Embryonic facial prominence (tissue), 1 donor: ENCODE results near the gene TBCD.
"Not testable (repeated sequence)": the region's sequence is repeated elsewhere in the genome, so short reads cannot be mapped to it uniquely, and the experiment has no call there.

Source experiments
- DNase-seq: peaks from one replicate; pipeline ENCODE4 v3.0.0-alpha.2; 2016; ENCODE audit errors: extremely low spot score

TBCD gene

DNA sequence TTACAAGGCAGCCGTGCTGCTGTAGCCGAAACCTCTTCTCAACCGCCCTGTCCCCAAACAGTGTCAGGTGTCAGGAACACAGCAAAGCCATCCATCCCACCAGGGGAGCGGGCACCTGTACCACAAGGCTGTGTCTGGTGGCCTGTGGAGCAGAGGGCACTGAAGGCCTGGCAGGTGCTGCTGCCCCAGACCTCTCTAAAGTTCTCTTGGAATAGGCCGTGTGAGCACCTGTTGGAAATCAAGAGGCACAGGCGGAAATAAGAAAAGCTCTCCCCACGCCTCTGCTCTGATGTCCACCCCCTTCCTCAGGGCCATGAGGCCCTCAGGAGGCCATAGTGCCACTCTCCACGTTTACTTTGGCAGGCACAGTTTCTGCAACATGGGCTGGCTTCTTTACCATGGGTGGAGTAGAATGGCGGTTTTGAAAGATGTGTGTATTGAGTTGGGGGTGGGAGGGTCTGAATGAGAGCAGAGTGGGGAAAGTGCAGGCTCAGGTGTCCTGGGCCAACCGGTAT lies 187.8 kb downstream of the TBCD start:
- no peak for DNase-seq

DNA sequence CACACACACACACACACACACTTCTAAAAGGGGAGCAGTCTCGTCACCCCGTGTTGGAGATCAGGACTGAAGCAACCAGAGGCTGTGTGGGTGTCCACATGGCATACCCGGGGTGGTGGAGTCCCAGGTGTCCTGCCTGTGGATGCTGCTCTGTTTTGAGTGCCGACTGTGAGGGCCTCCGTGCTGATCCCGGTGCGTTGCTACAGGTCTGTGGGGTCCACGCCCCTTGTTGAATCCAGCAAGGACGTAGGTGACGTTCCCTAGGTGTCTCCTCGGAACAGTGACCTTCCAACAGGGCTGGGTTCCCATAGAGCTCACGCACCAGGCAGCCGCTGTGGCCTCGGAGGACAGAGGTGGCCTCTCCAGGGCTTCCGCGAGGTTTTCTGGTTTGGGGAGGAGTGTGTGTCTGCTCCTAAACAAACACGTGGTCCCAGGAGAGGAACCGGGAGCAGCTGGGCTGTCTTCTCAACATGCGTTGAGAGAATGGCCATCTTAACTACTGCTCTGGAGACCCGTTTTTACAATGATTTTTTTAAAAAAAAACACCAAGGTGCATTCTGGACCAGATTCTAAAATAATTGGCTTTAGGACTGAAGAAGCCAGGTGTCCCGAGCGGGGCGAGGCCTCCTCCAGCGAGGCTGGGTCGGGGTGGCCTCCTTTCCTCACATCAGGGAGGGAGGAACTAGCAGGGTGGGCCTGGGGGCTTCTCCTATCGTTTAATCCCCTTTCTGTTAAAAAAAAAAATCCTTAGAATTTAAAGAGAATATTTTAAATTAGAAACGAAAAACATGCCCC lies 188.6 kb downstream of the TBCD start:
- DNase-seq = no peak

DNA sequence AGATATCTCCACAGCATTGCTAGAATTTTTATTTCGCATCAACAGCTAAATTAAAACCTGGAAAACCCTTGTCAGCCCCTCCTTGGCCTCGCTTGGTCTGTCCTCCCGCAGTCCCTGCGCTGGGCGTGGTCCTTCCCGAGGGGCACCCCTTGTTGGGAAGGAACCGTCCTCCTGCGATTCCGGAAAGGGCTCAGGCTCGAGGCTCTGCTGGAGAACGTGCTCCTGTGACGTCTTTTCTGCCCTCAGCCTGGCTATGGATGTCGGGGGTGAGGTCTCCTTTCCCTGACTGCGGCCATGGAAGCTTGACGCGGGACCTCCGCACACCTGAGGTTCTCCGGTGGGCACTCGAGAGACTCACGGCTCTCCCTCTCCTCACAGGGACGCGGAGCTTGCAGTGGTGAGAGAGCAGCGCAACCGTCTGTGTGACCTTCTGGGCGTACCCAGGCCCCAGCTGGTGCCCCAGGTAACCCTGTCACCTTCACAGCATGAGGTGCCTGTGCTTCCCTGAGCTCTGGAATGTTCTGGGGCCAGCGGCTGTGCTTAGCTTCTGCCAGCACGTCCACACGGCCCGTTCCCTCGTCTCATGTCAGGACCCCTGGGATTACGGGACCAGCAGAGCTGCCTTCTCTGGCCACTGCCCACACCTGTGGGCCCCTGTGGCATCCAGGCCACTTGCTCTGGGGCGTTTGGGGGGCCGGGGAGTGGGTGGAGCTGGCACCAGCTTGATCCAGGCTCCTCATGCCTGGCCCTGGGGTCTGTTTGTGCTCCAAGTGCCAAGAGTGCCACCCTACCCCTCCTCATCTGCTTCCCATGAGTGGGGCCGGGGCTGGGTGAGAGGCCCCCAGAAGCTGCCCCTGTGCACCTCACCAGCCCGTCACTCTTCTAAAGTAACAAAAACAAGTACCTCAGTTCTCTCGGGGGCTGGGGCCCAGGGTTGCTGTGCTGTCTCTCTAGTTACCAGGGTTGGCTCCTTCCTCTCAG lies 189.4 kb downstream of the TBCD start:
- DNase-seq = no peak

- no peak for DNase-seq
Measured at GRCh38 chr17:82942166-82943130, 190.6 kb downstream of the TBCD start.

DNA sequence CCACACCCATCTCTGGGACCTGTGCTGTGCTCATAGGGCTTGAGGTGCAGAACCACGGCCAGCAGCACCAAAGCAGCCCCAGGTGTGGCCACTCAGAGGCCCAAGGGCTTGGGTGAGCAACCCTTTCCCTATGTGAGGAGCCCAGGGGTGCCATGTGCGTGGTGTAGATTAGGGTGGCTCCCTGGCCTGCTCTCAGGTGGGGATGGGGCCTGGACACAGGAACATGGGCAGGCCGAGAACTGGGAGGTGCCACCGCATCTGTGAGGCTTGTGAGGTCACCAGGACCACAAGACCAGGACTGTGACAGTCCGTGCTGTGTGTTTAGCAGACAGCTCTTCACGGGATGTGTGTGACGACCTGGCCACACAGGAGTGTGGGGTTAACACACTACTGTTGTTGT lies 191.5 kb downstream of the TBCD start:
- no peak for DNase-seq

GRCh38 chr17:82943751-82944150 lies 191.9 kb downstream of the TBCD start:
- DNase-seq = no peak

DNA sequence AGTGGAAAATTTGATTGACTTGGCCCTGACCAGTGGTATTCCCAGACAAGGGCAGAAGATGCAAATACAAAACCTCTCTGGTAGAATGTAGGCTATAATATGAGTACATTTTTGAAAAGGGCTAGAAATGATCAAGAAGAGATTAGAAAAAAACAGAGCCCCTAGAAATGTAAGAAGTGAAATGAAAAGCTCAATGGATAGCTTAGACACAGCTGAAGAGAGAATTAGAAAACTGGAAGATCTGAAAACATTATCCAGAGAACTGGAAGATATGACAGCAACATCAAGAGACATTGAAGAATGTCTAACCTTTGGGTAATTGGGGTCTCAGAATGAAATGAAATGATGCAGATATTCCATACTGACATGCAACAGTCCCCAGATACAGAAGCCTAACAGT lies 193.1 kb downstream of the TBCD start:
- no peak for DNase-seq

- DNase-seq = no peak
Measured at GRCh38 chr17:82946081-82946480, 194.2 kb downstream of the TBCD start.

DNA sequence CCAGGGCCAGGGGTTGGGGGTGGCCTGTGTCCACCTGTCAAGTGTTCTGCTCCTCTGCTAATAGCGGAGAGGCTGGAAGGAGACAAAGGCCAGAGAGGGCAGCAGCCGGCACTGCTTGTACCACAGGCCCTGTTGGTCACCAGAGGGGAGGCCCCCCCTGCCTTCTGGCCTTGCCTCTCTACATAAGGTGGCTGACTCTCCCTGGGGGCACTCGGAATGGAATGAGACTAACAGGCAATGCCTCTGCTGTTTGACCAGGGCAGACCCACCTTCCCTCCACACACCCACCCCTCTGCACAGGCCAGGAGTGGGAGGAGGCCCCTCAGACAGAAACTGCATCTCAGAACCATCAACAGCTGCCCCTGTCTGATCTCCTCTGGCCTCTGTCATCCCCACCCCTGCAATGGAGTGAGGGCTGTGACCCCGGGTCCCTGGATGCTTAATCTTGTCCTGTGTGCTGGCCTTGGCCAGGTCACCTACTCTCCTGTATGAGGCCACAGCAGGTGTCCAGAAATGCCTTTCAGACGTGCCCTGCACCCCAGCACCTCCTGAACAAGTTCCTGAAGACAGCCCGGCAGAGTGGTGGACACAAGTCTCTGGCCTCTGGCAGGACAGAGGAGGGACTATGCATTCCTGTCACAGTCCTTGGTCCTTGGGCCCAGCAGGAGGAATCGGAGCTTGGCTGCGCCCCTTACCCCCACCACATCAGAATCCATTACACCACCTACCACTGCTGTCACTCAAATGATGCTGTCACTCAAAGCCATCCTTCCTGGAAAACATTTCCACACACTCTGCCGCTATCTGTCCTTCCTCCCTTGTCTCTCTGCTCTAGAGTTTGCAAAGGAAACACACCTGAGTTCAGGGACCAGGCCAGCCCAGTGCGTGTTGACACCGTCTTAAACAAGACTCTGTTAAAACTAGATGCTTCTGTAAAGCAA lies 195.5 kb downstream of the TBCD start:
- DNase-seq = no peak

GRCh38 chr17:82948081-82948511 lies 196.2 kb downstream of the TBCD start:
- no peak for DNase-seq

GRCh38 chr17:82948957-82949356 lies 197.1 kb downstream of the TBCD start:
- no peak for DNase-seq

DNA sequence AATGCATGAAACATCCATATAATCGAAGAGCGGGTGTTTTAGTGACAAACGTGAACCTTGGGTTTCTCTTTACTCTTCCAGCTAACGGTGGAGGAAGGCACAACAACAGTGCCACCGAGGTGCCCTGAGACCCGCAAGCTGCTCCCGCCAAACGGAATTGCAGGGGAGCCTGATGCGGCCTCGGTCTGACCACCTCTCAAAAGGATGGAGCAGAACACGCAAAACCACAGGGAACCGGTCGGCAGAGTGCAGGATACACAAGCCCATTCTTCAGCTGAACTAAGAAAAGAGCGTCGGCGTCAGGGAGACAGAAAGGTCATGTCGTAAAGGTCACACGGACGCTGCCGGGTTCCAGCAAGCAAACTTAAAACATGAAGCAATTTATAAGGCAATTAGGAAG lies 197.5 kb downstream of the TBCD start:
- DNase-seq = no peak

DNA sequence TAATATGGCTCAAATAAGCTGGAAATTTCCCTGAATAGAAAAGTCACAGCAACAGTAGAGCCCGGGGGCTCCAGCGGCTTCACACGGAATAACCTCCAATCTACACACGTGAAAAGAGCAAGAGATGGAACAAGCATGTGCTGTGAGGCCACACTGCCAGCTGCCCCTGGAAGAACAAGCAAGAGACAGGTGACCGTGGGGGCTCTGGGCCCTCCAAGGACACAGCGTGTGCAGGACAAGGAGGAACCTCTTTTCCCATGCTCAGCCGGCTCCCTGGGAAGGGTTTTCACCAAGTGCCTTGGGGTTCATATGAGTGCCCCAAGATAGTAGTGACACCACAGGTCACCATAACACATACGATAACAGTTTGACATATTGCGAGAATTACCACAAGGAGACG lies 198.1 kb downstream of the TBCD start:
- DNase-seq = no peak

DNA sequence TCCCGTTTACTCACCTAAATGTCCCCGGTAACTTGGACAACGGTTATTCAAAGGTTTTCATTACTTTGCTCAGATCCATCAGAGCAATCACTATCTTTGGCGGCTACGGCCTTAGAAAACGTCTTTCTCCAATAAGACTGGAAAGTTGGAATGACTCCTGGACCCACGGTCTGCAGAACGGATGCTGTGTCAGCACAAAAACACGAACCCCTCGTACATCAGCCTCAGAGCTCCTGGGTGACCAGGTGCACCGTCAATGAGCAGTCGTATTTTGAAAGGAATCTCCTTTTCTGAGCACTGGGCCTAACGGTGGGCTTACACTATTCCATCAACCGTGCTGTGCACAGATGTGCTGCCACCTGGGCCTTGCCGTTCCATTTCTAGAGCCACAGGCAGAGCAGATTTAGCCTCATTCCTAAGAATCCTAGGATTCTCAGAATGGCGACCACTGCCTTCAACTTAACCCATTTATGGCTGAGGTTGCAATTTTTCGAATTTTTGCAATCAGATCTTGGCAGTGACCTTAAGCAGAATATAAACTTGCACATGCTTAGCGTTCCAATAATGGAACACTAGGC lies 198.7 kb downstream of the TBCD start:
- no peak for DNase-seq

DNA sequence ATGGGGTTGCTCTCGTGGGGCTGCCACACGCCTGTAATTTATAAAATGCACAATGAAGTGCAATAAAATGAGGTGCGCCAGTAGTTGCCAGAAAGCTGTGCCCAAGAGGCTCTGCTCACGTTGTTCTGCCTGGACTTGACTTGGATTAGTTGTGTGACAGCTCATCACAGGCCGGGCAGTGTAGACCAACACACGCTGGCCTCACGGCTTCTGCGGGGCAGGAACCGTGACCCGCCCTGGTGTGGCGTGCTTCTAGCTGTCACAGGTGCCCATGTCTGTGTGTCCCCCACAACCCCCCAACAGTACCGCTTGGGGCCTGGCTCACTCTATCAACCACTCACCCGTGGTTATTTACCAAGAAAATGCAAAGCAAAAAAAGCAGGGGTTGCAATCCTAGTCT lies 200.2 kb downstream of the TBCD start:
- DNase-seq = no peak

- not testable (repeated sequence) for DNase-seq
Measured at GRCh38 chr17:82955106-82955505, 203.2 kb downstream of the TBCD start.

GRCh38 chr17:82955627-82956026 lies 203.8 kb downstream of the TBCD start:
- DNase-seq = not testable (repeated sequence)

GRCh38 chr17:82956146-82956725 lies 204.4 kb downstream of the TBCD start:
- no peak for DNase-seq

DNA sequence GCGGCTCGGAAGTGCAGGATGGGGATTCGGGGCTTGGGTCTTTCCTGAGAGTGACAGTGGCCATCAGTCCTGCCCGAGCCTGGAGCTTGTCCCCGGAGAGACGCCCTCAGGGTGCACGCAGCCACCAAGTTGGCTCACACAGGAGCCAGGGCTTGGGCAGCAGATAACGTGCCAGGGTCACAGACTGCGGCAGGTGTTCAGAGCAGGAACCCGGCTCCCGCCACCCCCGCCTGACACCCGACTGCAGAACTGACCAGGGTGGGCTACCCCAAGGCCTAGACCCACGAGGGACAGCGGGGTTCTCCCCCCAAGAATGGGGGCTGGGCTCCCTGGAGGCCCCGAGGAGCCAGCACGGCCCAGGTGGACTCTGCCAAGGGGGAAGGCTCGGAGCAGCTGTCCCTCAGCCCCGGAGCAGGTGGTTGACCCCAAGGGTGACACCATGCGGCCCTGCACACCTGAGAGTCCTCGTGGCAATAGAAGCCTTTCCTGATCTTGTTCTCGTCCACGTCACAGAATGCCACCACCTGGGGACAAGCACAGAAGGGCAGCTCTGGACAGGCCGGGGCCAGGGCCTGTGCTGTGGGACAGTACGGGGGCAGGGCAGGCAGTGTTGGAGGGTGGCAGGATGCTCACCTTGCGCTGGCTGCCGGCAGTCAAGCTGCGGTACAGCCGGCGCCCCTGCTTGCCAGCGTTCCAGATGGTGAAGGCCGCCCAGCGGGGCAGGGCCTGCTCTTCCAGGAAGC lies 205.0 kb downstream of the TBCD start:
- DNase-seq = no peak
